ENCODE results near the gene CTU1.

The CTU1 gene

GRCh38 chr19:51119101-51119500, 10.9 kb upstream of the CTU1 start:
- TF ChIP-seq CTCF (IDR thresholded peaks at IDR 0.05; ENCODE audit: borderline replicate concordance, insufficient read depth, low read depth, low read length) = no peak
- H3K4me3 ChIP-seq (ENCODE audit: low read depth, low read length) = no peak overlapping the region

GRCh38 chr19:51116736-51117286, 8.6 kb upstream of the CTU1 start:
- H3K4me3 ChIP-seq (ENCODE audit: low read depth, low read length) = no peak overlapping the region
- TF ChIP-seq CTCF (IDR thresholded peaks at IDR 0.05; ENCODE audit: borderline replicate concordance, insufficient read depth, low read depth, low read length) = no peak

GRCh38 chr19:51114087-51114729, 6.0 kb upstream of the CTU1 start:
- no peak for TF ChIP-seq CTCF (IDR thresholded peaks at IDR 0.05; ENCODE audit: borderline replicate concordance, insufficient read depth, low read depth, low read length)
- H3K4me3 ChIP-seq (ENCODE audit: low read depth, low read length) = no peak overlapping the region

- H3K4me3 ChIP-seq (ENCODE audit: low read depth, low read length) = no peak overlapping the region
- TF ChIP-seq CTCF (IDR thresholded peaks at IDR 0.05; ENCODE audit: borderline replicate concordance, insufficient read depth, low read depth, low read length) = peak; percentile 33; the same call in 1 of the 2 replicates
Observed at GRCh38 chr19:51111606-51112005, 3.4 kb upstream of the CTU1 start.

- no peak for TF ChIP-seq CTCF (IDR thresholded peaks at IDR 0.05; ENCODE audit: borderline replicate concordance, insufficient read depth, low read depth, low read length)
- no peak overlapping the region for H3K4me3 ChIP-seq (ENCODE audit: low read depth, low read length)
Observed at GRCh38 chr19:51110666-51110971, 2.4 kb upstream of the CTU1 start.

GRCh38 chr19:51108805-51109146, 567 bp upstream of the CTU1 start:
- no peak for TF ChIP-seq CTCF (IDR thresholded peaks at IDR 0.05; ENCODE audit: borderline replicate concordance, insufficient read depth, low read depth, low read length)
- peak overlapping the region; percentile 39 for H3K4me3 ChIP-seq (ENCODE audit: low read depth, low read length)

- 0 out of 2 replicates have a peak, but pooled peaks have one; percentile 1 for TF ChIP-seq CTCF (IDR thresholded peaks at IDR 0.05; ENCODE audit: borderline replicate concordance, insufficient read depth, low read depth, low read length)
- peak overlapping the region; percentile 97 for H3K4me3 ChIP-seq (ENCODE audit: low read depth, low read length)
Observed at GRCh38 chr19:51107406-51108065, 673 bp downstream of the CTU1 start.
